ENCODE data around the gene TNNT2. TPM values are rescaled to one million over a fixed set of nuclear protein-coding genes. Genes with fewer than 3 reads are reported as not detected.

TNNT2 gene
- total and polyA plus RNA-seq, 2 of the 13 experiments (the other 11 are each of a cell fraction or from before 2014, with no cell fraction given), result 0.20 to 0.63 TPM

DNA sequence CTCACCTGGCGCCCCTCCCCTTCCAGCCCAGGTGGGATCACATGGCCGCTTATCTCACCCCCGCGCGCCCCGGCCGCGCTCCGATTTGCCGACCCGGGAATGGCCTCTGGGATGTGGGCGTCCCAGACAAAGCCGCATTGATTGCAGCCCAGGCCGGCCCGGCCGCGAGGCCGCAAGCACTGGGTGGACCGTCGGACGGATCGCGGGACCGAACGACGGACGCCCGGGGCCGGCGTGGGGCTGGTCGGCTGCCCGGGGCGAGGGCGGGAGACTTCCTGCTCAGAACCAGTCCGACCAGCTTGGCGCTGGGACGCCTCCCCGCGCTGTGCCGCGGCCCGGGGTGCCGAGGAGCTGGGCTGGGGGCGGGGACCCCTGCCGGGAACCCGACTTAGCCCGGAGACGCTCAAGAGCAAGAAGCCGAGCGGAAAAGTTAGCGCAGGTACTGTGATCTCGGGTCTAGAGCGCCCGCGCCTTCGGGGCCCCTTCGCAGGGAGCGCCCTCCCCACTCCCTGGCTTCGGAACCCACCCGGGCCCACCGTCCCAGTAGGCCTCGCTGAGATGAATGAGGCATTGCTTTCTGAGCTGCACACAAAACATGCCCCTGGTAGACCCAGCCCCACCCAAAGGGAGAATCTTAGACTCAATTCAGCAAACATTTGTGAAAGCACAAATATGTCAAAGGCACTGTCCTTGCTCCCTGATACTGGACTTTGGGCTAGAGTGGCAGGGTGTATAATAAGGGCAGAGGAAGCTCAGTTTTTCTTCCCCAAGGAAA lies 22.1 kb upstream of the TNNT2 start (continued):
- TF ChIP-seq ONECUT2 (CRISPR knock-in tag; IDR thresholded peaks at IDR 0.05), result peak; percentile 56; the same call in 1 of the 2 replicates
- TF ChIP-seq RBAK (CRISPR knock-in tag; IDR thresholded peaks at IDR 0.05), result no peak
- TF ChIP-seq, protein P1, sequence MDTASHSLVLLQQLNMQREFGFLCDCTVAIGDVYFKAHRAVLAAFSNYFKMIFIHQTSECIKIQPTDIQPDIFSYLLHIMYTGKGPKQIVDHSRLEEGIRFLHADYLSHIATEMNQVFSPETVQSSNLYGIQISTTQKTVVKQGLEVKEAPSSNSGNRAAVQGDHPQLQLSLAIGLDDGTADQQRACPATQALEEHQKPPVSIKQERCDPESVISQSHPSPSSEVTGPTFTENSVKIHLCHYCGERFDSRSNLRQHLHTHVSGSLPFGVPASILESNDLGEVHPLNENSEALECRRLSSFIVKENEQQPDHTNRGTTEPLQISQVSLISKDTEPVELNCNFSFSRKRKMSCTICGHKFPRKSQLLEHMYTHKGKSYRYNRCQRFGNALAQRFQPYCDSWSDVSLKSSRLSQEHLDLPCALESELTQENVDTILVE (CRISPR knock-in tag; IDR thresholded peaks at IDR 0.05), result peak; percentile 26; the same call in 1 of the 2 replicates
- TF ChIP-seq ZNF430 (CRISPR knock-in tag; IDR thresholded peaks at IDR 0.05), result peak; percentile 91
- TF ChIP-seq ZNF850 (CRISPR knock-in tag; conservative IDR thresholded peaks at IDR 0.05), result no peak
- TF ChIP-seq ZFP82 (CRISPR knock-in tag; IDR thresholded peaks at IDR 0.05; ENCODE audit: borderline replicate concordance), result peak; percentile 53; the same call in 1 of the 2 replicates
- TF ChIP-seq POLR2A (IDR thresholded peaks at IDR 0.05; ENCODE audit: insufficient read depth in 1 of 2, low read depth in 2 of 2, low read length in 2 of 2), result peak; percentile 58 to 69
- TF ChIP-seq SATB2 (CRISPR knock-in tag; IDR thresholded peaks at IDR 0.05), result no peak
- TF ChIP-seq, protein P2, sequence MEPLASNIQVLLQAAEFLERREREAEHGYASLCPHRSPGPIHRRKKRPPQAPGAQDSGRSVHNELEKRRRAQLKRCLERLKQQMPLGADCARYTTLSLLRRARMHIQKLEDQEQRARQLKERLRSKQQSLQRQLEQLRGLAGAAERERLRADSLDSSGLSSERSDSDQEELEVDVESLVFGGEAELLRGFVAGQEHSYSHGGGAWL (CRISPR knock-in tag; IDR thresholded peaks at IDR 0.05), result peak; percentile 77; the same call in 1 of the 2 replicates
- TF ChIP-seq ZNF329 (CRISPR knock-in tag; IDR thresholded peaks at IDR 0.05; ENCODE audit: low read depth), result 0 out of 2 replicates have a peak, but pooled peaks have one; percentile 52
- 0 out of 2 replicates have a peak, but pooled peaks have one; percentile 33 for TF ChIP-seq ZNF75D (CRISPR knock-in tag; IDR thresholded peaks at IDR 0.05; ENCODE audit: borderline replicate concordance)
- no peak; the same call in 1 of the 2 replicates for TF ChIP-seq MXD4 (CRISPR knock-in tag; IDR thresholded peaks at IDR 0.05)
- TF ChIP-seq IRX3 (CRISPR knock-in tag; IDR thresholded peaks at IDR 0.05; ENCODE audit: borderline replicate concordance, low read depth), result peak; percentile 70; the same call in 1 of the 2 replicates
- TF ChIP-seq, protein P3, sequence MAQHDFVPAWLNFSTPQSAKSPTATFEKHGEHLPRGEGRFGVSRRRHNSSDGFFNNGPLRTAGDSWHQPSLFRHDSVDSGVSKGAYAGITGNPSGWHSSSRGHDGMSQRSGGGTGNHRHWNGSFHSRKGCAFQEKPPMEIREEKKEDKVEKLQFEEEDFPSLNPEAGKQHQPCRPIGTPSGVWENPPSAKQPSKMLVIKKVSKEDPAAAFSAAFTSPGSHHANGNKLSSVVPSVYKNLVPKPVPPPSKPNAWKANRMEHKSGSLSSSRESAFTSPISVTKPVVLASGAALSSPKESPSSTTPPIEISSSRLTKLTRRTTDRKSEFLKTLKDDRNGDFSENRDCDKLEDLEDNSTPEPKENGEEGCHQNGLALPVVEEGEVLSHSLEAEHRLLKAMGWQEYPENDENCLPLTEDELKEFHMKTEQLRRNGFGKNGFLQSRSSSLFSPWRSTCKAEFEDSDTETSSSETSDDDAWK (CRISPR knock-in tag; IDR thresholded peaks at IDR 0.05), result no peak
- TF ChIP-seq ZNF792 (CRISPR knock-in tag; IDR thresholded peaks at IDR 0.05), result peak; percentile 37; the same call in 1 of the 2 replicates
- peak; percentile 72 for TF ChIP-seq ZNF616 (CRISPR knock-in tag; IDR thresholded peaks at IDR 0.05; ENCODE audit: low read depth)
- TF ChIP-seq KLF6 (CRISPR knock-in tag; IDR thresholded peaks at IDR 0.05), result peak; percentile 41; the same call in 1 of the 2 replicates
- peak; percentile 69; the same call in 1 of the 2 replicates for TF ChIP-seq RXRB (CRISPR knock-in tag; IDR thresholded peaks at IDR 0.05; ENCODE audit: borderline replicate concordance)
- TF ChIP-seq, protein P4, sequence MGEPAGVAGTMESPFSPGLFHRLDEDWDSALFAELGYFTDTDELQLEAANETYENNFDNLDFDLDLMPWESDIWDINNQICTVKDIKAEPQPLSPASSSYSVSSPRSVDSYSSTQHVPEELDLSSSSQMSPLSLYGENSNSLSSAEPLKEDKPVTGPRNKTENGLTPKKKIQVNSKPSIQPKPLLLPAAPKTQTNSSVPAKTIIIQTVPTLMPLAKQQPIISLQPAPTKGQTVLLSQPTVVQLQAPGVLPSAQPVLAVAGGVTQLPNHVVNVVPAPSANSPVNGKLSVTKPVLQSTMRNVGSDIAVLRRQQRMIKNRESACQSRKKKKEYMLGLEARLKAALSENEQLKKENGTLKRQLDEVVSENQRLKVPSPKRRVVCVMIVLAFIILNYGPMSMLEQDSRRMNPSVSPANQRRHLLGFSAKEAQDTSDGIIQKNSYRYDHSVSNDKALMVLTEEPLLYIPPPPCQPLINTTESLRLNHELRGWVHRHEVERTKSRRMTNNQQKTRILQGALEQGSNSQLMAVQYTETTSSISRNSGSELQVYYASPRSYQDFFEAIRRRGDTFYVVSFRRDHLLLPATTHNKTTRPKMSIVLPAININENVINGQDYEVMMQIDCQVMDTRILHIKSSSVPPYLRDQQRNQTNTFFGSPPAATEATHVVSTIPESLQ (CRISPR knock-in tag; conservative IDR thresholded peaks at IDR 0.05), result no peak; the same call in 1 of the 2 replicates
- TF ChIP-seq HCFC1 (IDR thresholded peaks at IDR 0.05; ENCODE audit: low read depth, low read length), result no peak
- TF ChIP-seq, protein P5, sequence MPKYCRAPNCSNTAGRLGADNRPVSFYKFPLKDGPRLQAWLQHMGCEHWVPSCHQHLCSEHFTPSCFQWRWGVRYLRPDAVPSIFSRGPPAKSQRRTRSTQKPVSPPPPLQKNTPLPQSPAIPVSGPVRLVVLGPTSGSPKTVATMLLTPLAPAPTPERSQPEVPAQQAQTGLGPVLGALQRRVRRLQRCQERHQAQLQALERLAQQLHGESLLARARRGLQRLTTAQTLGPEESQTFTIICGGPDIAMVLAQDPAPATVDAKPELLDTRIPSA (CRISPR knock-in tag; IDR thresholded peaks at IDR 0.05; ENCODE audit: borderline replicate concordance), result peak; percentile 93
- 0 out of 2 replicates have a peak, but pooled peaks have one; percentile 48 for TF ChIP-seq JUND (CRISPR knock-in tag; IDR thresholded peaks at IDR 0.05)
